ENCODE data around the gene MBD4.
"Not testable (repeated sequence)": the region's sequence is repeated elsewhere in the genome, so short reads cannot be mapped to it uniquely, and the experiment has no call there.

MBD4 gene

GRCh38 chr3:129412542-129413198 is 27.1 kb downstream of the MBD4 start:
- no peak for DNase-seq (ENCODE audit: low read depth in 3 of 3, low spot score in 1 of 3)

- DNase-seq (ENCODE audit: low read depth in 3 of 3, low spot score in 1 of 3) = no peak
These were observed 28.8 kb downstream of the MBD4 start for GRCh38 chr3:129410971-129411370.

- DNase-seq (ENCODE audit: low read depth in 3 of 3, low spot score in 1 of 3) = no peak
These were observed 30.2 kb downstream of the MBD4 start for GRCh38 chr3:129409541-129409940.

- DNase-seq (ENCODE audit: low read depth in 3 of 3, low spot score in 1 of 3) = no peak
These were observed 35.1 kb downstream of the MBD4 start for GRCh38 chr3:129404610-129405009.

GRCh38 chr3:129404130-129404529 is 35.6 kb downstream of the MBD4 start:
- DNase-seq (ENCODE audit: low read depth in 3 of 3, low spot score in 1 of 3) = no peak

GRCh38 chr3:129403450-129403849 is 36.3 kb downstream of the MBD4 start:
- DNase-seq (ENCODE audit: low read depth in 3 of 3, low spot score in 1 of 3) = no peak

- DNase-seq (ENCODE audit: low read depth in 3 of 3, low spot score in 1 of 3) = no peak
These were observed 37.1 kb downstream of the MBD4 start for GRCh38 chr3:129402616-129403015.

- DNase-seq (ENCODE audit: low read depth in 3 of 3, low spot score in 1 of 3) = no peak
These were observed 37.5 kb downstream of the MBD4 start for GRCh38 chr3:129402210-129402609.

- no peak for DNase-seq (ENCODE audit: low read depth in 3 of 3, low spot score in 1 of 3)
These were observed 39.8 kb downstream of the MBD4 start for GRCh38 chr3:129399895-129400357.

- peak; percentile 21 to 40 (median 30) for DNase-seq (ENCODE audit: low read depth in 3 of 3, low spot score in 1 of 3)
These were observed 40.4 kb downstream of the MBD4 start for GRCh38 chr3:129399145-129399894.

GRCh38 chr3:129398803-129399144 is 41.0 kb downstream of the MBD4 start:
- DNase-seq (ENCODE audit: low read depth in 3 of 3, low spot score in 1 of 3) = no peak

- not testable (repeated sequence) for DNase-seq (ENCODE audit: low read depth in 3 of 3, low spot score in 1 of 3)
These were observed 45.8 kb downstream of the MBD4 start for GRCh38 chr3:129393760-129394564.

- DNase-seq (ENCODE audit: low read depth in 3 of 3, low spot score in 1 of 3) = no peak
These were observed 46.5 kb downstream of the MBD4 start for GRCh38 chr3:129393271-129393670.

- not testable (repeated sequence) for DNase-seq (ENCODE audit: low read depth in 3 of 3, low spot score in 1 of 3)
These were observed 47.5 kb downstream of the MBD4 start for GRCh38 chr3:129392106-129392887.

- DNase-seq (ENCODE audit: low read depth in 3 of 3, low spot score in 1 of 3) = not testable (repeated sequence)
These were observed 48.2 kb downstream of the MBD4 start for GRCh38 chr3:129391583-129391982.

- DNase-seq (ENCODE audit: low read depth in 3 of 3, low spot score in 1 of 3) = no peak
These were observed 50.2 kb downstream of the MBD4 start for GRCh38 chr3:129389572-129389937.

GRCh38 chr3:129388791-129389571 is 50.8 kb downstream of the MBD4 start:
- not testable (repeated sequence) for DNase-seq (ENCODE audit: low read depth in 3 of 3, low spot score in 1 of 3)

GRCh38 chr3:129387487-129387886 is 52.3 kb downstream of the MBD4 start:
- DNase-seq (ENCODE audit: low read depth in 3 of 3, low spot score in 1 of 3) = no peak

- no peak for DNase-seq (ENCODE audit: low read depth in 3 of 3, low spot score in 1 of 3)
These were observed 52.8 kb downstream of the MBD4 start for GRCh38 chr3:129386984-129387383.

- DNase-seq (ENCODE audit: low read depth in 3 of 3, low spot score in 1 of 3) = not testable (repeated sequence)
These were observed 54.2 kb downstream of the MBD4 start for GRCh38 chr3:129385507-129385906.
